HG03460 (cell line): ENCODE measurements around the gene C2orf42.
"Not testable (repeated sequence)": the region's sequence is repeated elsewhere in the genome, so short reads cannot be mapped to it uniquely, and the experiment has no call there.

Experiments
- ATAC-seq: cut with Tn5 transposase; IDR thresholded peaks from one replicate; pipeline ENCODE4 v1.9.1; 2021; ENCODE audit not compliant: unreplicated experiment

Gene C2orf42

GRCh38 chr2:70132244-70133126 is 58.3 kb downstream of the C2orf42 start:
- ATAC-seq: peak; percentile 38

DNA sequence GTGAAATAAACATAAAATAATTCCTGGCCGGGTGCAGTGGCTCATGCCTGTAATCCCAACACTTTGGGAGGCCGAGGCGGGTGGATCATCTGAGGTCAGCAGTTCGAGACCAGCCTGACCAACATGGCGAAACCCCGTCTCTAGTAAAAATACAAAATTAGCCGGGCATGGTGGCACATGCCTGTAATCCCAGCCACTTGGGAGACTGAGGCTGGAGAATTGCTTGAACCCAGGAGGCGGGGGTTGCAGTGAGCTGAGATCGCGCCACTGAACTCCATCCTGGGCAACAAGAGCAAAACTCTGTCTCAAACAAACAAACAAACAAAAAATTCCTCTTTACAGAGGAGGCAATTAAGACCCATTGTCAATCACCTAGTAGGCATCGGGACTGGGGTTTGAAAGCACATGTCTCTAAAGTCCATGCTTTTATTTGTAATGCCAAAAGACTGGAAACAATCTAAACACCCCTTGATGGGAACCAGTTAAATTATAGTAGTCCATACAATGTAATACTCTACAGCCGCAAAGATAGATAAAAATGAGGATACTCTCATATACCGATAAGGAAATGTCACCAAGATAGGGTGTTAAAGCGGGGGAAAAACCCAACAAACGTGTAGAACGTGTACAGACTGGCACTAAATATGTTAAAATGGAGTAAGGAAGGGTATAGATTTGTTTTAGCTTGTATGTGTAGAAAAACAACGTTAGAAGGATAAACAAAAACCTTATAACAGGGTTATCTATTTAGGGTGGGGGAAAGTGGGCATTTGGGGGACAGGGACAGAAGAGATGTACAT is 59.3 kb downstream of the C2orf42 start:
- not testable (repeated sequence) for ATAC-seq

- no peak for ATAC-seq
Measured at GRCh38 chr2:70128005-70128404, 62.8 kb downstream of the C2orf42 start.

DNA sequence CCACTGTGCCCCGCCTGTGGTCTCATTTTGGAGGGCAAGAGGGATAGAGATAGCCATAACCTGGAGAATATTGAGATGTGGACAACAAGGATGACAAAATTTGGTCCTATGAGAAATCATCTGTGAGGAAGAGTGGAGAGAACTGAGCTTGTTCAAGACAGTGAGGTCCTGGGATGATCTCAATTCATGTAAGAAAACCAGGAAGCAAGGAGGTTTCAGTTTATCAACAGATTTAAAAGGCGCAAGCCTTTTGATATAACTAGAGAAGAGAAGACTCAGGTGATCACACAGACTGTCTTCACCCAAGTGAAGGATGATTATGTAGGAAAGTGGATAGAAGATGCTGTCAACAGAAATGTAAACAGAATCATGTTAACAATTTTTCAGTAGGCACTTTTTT is 64.4 kb downstream of the C2orf42 start:
- ATAC-seq: no peak

- no peak for ATAC-seq
Measured at GRCh38 chr2:70125498-70125898, 65.3 kb downstream of the C2orf42 start.

DNA sequence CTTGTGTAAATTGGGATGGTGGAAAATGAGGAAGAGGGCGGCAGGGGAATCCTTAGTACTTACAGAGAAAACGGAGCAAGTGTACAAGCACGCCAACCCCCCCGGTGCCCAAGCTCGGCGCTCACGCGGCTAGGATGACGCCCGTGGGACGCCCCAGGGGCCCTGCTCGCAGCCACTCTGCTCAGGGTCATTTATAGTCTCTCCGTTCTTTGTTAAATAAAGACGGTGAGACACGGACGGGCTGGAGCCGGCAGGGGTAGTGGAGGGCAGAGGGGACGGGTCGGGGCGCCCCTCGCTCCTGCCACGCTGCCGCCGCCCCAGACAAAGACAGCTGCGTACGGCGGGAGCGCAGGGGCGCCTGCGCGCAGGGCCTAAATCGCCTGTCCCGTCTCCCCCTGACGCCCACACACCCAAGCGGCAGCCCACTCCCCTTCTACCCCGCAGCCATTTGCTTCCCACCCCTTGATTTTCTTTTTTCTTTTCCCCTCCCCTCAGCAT is 65.8 kb downstream of the C2orf42 start:
- no peak for ATAC-seq

GRCh38 chr2:70123829-70124116 is 67.0 kb downstream of the C2orf42 start:
- no peak for ATAC-seq

- ATAC-seq: no peak
Measured at GRCh38 chr2:70123051-70123828, 67.6 kb downstream of the C2orf42 start.

GRCh38 chr2:70122470-70122869 is 68.3 kb downstream of the C2orf42 start:
- no peak for ATAC-seq

GRCh38 chr2:70121627-70122372 is 69.0 kb downstream of the C2orf42 start:
- no peak for ATAC-seq

- no peak for ATAC-seq
Measured at GRCh38 chr2:70118798-70119454, 71.9 kb downstream of the C2orf42 start.

- ATAC-seq: no peak
Measured at GRCh38 chr2:70116936-70117552, 73.8 kb downstream of the C2orf42 start.

DNA sequence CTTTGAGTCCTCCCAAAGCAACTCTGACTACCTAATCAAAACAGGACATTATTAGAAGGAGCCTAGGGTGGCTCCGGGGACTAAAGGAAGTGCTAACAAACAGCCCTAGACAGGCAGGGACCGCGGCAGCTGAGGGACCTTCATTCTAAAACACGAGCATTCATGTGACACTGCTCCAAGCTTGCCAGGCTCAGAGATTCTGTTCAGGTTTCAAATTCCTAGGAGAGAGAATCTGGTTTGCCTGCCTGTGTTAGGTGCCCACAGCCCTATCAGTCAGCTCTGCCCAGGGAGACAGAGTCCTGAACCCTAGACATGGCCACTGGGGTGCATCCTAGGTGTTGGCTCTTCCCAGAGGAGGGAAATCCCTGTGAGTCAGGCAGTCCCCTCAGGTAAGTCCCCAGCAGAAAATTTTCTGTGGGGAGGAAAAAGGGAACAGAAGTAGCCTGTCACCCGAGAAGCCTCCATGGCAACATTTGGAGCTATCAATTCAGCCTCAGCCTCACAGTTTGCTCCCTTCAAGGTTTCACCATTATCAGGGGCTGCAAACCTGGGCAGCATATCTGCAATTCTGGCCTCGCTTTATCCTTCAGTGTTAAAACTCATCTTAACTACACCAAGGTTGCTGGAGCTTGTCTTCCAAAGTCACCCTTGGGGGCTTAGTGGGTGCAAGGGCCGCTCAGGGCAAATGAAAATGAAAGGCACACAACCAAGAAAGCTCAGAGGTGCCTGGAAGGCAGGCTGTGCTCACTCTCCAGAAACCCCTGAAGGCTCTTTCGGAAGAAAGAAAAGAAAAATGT is 75.0 kb downstream of the C2orf42 start:
- peak; percentile 71 for ATAC-seq

DNA sequence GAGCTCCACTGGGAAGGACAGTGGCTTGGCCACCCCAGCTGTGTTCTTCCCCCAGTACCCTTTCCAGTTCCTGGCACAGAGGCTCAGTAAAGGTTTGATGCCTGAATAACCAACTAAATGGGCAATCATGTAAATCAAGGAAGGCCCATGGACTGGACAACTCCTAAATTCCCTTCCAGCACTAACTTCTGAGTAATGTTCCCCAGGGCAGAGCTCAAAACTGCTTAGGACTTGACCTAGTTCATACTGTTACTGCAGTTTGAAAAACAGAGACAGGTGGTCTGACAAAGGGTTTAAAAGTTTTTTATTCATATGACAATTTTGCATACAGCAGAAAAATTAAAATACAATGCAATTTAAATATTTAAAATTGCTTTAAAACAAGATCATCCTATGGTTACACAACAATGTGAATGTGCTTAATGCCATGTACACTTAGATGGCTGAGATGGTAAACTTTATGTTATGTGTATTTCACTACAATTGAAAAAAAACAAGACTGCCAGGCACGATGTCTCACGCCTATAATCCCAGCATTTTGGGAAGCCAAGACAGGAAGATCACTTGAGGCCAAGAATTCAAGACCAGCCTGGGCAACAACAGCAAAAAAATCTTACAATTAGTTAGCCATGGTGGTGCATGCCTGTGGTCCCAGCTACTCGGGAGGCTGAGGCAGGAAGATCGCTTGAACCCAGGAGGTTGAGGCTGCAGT is 77.3 kb downstream of the C2orf42 start:
- ATAC-seq: no peak

DNA sequence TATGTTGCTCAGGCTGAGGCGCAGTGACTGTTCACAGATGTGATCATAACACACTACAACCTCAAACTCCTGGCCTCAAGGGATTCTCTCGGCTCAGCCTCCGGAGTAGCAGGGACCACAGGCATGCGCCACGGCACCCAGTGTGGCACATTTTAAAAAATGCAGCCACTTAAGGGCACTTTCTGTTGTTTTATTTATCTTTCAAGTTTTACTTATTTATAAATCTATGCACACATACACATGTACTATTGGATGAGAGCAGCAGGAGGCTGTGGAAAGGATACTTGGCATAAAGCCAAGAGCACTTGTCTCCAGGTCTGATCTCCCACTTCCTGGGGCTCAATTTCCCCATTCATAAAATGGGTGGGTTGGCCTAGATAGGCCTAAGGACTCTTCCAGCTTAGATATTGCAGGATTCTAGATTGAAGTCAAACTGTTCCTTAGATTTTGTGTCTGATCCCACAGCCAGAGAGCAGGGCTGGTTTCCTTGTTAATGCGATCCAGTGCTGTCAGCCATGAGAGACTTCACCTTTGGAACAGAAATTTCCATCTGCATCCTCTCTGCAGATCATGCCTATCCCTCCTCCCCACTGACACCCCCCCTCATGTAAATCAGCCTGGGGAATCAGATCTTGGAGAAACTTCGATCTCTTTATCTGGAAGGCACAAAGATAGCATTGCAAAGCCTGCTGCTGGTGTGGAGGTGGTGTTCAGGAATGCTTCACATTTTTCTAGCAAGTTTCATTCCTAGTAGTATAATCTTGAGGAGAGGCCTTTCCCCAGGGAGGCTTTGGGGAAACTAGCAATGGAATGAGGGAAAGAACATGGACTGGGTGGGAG is 78.8 kb downstream of the C2orf42 start:
- no peak for ATAC-seq

DNA sequence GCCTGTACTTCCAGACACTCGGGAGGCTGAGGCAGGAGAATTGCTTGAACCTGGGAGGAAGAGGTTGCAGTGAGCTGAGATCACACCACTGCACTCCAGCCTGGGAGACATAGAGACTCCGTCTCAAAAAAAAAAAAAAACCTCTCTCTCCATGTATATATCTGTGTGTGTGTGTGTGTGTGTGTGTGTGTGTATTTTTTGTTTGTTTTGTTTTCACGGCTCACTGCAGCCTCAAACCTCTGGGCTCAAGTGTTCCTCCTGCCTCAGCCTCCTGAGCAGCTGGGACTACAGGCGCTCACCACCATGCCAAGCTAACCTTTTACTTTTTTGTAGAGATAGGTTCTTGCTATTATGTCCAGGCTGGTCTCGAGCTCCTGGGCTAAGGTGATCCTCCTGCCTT is 80.4 kb downstream of the C2orf42 start:
- ATAC-seq: not testable (repeated sequence)

DNA sequence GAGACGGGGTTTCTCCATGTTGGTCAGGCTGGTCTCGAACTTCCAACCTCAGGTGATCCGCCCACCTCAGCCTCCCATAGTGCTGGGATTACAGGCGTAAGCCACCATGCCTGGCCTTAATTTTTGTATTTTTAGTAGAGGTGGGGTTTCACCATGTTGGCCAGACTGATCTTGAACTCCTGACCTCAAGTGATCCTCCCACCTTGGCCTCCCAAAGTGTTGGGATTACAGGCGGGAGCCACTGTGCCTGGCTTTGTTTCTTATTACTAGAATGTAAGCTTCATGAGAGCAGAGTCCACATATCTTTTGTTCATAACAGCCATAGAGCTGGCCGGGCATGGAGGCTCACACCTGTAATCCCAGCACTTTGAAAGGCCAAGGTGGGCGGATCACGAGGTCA is 84.7 kb downstream of the C2orf42 start:
- ATAC-seq: not testable (repeated sequence)
